ENCODE data around the gene BIRC6. TPM values are rescaled to one million over a fixed set of nuclear protein-coding genes. Genes with fewer than 3 reads are reported as not detected.

The BIRC6 gene
- total RNA-seq, 1 donor, result 133 TPM

DNA sequence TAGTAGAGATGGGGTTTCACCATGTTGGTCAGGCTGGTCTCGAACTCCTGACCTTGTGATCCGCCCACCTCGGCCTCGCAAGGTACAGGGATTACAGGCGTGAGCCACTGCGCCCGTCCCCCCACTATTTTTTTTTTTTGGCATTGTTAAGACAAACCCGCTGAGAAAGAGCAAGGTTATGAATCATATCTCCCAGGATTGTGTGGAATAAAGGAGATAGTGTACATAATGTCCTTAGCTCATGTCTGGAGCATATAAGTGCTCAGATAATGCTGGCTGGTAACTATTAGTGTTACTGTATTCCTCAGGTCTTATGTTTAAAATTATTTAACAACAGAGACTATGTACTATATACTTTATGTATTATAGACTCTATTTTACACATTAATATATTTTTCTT, 307.0 kb downstream of the BIRC6 start:
- TF ChIP-seq, protein P1, sequence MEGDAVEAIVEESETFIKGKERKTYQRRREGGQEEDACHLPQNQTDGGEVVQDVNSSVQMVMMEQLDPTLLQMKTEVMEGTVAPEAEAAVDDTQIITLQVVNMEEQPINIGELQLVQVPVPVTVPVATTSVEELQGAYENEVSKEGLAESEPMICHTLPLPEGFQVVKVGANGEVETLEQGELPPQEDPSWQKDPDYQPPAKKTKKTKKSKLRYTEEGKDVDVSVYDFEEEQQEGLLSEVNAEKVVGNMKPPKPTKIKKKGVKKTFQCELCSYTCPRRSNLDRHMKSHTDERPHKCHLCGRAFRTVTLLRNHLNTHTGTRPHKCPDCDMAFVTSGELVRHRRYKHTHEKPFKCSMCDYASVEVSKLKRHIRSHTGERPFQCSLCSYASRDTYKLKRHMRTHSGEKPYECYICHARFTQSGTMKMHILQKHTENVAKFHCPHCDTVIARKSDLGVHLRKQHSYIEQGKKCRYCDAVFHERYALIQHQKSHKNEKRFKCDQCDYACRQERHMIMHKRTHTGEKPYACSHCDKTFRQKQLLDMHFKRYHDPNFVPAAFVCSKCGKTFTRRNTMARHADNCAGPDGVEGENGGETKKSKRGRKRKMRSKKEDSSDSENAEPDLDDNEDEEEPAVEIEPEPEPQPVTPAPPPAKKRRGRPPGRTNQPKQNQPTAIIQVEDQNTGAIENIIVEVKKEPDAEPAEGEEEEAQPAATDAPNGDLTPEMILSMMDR (IDR thresholded peaks at IDR 0.05; ENCODE audit: insufficient read depth, low read length), result no peak
- DNase-seq (ENCODE audit: low read depth), result no peak
- no peak overlapping the region for H3K4me3 ChIP-seq (ENCODE audit: low read depth, low read length)

DNA sequence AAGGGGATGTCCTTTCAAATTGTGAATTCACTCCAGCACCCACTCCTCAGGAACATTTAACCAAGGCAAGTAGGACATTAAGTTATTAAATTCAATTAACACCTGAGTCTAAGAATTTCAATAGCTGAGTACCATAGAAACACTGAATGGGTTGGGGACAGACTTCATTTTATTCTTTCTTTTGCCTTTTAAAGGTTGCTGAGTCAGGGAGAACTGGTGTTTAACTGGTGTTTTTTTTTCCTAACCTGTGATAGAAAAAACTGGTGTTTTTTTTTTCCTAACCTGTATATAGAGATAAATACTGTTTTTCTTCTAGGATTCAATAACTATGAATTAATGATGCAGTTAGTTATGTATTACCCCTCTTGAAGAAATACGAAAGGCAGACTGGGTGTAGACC, 309.9 kb downstream of the BIRC6 start:
- DNase-seq (ENCODE audit: low read depth), result no peak
- H3K4me3 ChIP-seq (ENCODE audit: low read depth, low read length), result no peak overlapping the region
- TF ChIP-seq, protein P1 (IDR thresholded peaks at IDR 0.05; ENCODE audit: insufficient read depth, low read length), result no peak

DNA sequence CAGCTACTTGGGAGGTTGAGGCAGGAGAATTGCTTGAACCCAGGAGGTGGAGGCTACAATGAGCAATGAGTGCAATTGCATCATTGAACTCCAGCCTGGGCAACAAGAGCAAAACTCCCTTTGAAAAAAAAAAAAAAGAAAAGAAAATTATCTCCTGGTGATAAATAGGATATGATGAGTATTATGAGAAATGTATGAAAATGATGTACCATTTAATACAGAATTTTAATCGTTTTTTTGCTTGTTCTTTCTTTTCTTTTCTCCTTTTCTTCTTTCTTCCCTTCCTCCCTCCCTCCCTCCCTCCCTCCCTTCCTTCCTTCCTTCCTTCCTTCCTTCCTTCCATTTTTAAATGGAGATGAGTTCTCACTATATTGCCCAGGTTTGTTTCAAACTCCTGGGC, 311.4 kb downstream of the BIRC6 start:
- no peak overlapping the region for H3K4me3 ChIP-seq (ENCODE audit: low read depth, low read length)
- TF ChIP-seq, protein P1 (IDR thresholded peaks at IDR 0.05; ENCODE audit: insufficient read depth, low read length), result no peak
- no peak for DNase-seq (ENCODE audit: low read depth)

Small RNAs within 50 kb of the gene (small RNA-seq; reads per million reads assigned to genes)
- gene MIR4765 (not detected), gene MIR558 (not detected)

Other genes starting within 250 kb of the BIRC6 start
- gene SLC30A6, start 191.2 kb upstream of the BIRC6 start, total RNA-seq (ENCODE audit: low replicate concordance), result 25.8 and 47.2 TPM in 2 replicates
- gene NLRC4, start 92.1 kb upstream of the BIRC6 start, total RNA-seq (ENCODE audit: low replicate concordance), result not detected in 2 replicates
- 27.1 and 56.1 TPM in 2 replicates for gene YIPF4, start 79.1 kb upstream of the BIRC6 start, total RNA-seq (ENCODE audit: low replicate concordance)